Endothelial cell of hepatic sinusoid (primary cell): Measurements from ENCODE around the gene ZDHHC16.
"Not testable (repeated sequence)": the region's sequence is repeated elsewhere in the genome, so short reads cannot be mapped to it uniquely, and the experiment has no call there.

ENCODE experiments used
- in situ Hi-C: cut with HindIII; loops from 2 replicates; pipeline ENCODE4 v1.10.0; 2017; ENCODE audit warnings: low sequenced_read_pairs

ZDHHC16 gene

DNA sequence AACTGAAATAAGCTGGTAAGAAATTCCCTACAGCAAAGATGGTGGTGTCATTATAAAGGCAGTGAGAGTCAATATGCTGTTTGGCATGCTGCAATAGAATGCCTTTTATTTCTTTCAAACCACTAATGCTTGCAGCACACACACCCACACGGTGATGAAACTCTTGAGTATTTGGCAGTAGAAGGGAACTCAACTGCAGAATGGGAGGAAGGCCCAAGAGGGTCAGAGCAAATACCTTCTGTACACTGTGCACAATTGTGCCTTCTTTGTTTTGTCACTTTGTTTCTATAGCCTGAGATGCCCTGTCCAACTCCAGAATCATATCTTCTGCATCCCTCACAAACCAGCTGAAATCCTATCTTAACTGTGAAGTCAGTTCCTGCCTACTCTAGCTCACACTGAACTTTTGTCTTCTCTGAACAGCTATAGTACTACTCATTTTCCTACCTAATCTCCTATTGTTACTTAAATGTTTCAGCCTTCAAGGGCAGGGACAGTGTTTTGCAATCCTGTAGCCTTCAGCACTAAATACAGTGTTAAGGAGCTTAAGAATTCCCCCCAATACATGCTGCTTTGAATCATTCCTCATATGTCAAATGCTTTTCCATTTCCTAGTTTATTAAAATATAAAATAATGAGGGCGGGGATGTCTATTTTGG, 30.1 kb downstream of the ZDHHC16 start:
- in situ Hi-C loops: no loop called here

DNA sequence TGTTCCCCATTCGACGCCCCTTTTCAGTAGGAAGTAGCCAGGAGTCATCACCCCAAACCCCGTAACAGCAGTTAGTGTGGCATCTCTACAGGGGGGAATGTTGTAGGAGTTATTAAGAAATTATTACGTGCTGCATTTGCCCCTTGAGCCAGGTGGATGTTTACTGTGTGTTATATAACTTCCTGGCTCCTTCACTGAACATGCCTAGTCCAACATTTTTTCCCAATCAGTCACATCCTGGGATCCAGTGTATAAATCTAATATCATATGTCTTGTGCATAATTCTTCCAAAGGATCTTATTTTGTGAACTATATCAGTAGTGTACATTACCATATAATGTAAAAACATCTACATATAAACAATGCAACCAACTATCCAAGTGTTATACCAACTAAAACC, 33.4 kb downstream of the ZDHHC16 start:
- in situ Hi-C loops: not testable (repeated sequence)

DNA sequence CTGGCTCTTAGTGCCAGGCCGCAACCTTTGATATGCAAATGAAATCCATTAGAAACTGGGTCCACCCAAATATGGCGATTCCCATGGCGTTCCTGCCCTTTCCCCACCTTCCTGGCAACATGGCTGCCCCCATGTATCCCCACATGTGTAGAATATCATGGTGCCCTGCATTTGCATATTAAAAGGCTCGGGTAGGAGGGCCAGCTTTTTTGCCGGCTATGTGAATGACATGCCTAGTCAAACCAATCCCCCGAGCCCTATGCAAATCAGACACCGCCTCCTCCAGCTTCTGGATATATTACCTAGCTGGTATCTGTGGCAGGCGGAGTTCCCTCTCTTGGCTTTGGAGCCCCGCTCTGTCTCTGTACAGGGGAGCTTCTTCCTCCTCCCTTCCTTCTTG, 34.0 kb downstream of the ZDHHC16 start:
- in situ Hi-C loops: no loop called here

DNA sequence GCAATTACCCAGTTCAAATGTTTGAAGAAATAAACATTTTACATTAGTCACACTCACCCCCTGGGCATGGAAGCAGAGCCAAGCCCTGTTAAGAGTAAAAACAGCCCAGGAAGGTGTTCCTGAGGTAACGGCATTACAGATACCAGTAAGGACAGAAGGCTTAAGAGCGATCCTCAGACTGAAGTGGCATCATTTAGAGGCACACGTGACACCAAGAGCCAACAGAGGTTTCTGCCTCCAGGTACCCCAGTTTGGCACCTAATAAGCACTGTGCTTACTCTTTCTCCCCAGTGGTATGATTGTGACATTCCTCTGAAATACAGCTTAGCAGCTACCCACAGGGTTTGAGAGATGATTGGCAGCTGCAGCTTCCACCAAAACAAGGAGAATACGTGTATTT, 35.1 kb downstream of the ZDHHC16 start:
- in situ Hi-C loops: no loop called here

DNA sequence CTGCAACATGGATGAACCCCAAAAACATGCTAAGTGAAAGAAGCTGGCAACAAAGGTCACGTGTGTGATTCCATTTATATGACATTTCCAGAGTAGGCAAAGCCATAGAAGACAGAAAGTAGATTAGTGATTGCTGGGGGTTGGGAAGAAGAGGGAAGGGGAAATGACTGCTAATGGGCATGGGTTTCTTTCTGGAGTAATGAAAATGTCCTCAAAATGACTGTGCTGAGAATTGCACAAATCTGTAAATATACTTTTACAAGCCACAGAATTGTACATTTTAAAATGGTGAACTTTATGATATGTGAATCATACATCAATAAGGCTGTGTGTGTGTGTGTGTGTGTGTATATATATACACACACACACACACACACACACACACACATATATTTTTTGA, 36.4 kb downstream of the ZDHHC16 start:
- in situ Hi-C loops: no loop called here

DNA sequence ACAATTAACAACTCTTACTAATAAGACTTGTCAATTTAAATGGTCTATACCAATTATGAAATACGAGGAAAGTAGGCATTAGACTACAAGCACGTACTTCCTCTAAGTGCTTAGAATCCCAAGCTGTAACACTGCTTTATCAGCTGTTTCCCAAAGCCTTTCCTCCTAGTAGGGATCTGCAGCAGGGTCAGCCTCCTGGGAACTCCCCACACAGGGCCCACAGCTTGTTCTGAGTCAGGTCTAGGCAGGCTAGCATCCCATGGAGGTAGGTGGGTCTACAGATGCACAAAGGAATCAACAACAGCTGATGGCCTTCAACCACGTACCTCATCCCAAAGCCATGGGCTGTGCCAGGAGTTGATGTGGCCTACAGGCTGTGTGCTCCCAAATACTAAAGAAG, 37.5 kb downstream of the ZDHHC16 start:
- in situ Hi-C loops: no loop called here

DNA sequence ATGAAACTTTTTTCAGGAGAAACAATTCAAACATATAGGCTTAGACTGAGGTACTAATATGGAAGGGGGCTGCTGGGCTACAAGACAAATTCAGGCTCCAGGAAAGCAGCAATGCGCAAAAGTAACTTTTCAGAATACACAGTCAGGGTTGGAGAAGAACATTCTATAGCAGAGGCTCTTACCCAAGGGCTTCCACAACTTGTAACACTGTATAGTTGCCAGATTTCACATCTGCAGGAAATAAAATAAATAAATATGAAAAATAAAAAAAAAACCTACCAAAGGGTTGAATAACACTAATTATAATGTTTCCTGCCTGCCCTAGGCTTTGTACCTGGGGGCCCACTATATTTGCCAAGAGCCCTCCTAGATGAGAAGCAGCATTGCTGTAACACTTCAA, 37.9 kb downstream of the ZDHHC16 start:
- in situ Hi-C loops: no loop called here

DNA sequence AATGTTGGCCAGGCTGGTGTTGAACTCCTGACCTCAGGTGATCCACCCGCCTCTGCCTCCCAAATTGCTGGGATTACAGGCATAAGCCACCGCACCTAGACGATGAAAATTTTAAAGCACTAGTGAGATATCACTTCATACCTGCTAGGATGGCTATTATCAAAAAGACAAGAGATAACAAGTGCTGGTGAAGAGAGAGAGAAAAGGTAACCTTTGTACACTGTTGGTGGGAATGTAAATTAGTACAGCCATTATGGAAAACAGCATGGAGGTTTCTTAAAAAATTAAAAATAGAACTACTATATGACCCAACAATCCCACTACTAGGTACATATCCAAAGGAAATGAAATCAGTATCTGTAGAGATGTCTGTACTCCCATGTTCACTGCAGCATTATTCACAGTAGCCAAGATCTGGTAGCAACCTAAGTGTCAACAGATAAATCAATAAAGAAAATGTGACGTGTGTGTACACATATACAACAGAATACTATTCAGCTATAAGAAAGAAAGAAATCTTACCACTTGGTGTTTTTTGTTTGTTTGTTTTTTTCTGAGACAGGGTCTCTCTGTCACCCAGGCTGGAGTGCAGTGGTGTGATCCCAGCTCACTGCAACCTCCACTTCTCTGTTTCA, 39.8 kb downstream of the ZDHHC16 start:
- in situ Hi-C loops: no loop called here

DNA sequence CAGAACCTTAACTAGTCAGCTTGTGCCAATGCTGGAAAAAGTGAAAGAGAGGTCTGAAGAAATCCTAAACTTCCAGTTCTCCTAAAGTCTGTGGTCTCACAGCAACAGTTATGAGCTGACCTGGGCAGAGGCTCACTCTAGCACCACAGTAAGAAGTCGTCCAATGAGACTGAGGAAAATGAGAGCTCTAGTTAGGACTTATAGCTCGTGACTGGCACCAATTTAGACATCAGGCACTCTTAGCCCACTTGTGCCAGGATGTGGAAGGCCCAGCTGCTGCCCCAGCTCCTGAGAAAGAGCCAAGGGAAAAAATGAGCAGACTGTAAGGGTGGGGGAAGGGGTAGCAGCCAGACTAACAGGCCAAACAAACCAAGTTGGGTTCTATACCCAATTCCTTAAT, 44.6 kb downstream of the ZDHHC16 start:
- in situ Hi-C loops: no loop called here

DNA sequence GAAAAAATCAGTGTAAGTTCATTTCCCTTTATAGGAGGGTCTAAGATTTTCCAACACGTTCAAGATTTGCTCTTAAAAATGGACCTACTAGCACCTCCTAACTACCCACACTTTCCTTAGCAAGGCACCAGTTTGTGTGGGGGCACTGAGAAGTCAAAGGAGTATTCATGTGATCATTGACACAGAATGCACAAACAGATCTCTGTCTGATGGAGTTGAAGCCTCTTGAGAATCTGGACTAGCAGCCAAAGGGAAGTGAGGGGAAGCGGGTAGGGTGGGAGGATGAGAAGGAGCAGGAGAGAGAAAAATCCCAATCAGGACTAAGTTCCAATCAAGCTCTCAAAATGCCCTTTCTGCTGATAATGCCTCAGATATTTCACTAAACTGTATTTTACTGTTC, 48.2 kb downstream of the ZDHHC16 start:
- in situ Hi-C loops: no loop called here

DNA sequence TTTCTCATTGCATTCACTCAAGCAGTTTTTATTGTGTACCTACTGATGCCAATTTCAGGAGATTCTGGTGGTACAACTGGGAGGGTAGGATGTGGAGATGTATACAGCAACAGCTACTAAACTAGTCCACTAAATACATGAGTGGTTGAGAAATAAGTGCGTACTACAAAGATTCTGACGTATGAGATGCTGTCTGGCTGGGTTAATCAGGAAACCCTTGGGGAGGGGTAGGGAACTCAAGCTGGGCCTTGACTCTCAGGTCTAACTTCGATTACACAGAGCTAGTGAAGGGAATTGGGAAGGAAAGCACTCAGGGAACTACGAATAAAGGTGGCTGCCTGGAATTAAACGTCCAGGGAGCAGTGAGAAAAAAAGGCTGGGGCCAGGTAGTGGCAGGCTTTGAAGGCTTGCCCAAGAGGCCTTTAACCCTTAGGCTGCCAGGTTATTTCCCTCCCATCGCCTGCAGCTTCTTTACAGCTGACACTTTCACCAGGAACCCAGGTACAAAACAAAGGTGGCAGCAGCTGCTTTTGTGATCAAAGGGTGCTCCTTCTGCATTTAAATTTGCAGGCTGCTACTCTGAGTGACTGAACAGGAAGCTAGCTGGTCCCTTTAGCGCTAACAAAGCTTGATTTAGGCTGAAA, 49.0 kb downstream of the ZDHHC16 start:
- in situ Hi-C loops: loop anchor here (5.0 kb wide), 1 partner anchor 48 kb away; the partner anchor contains the start of genes EXOSC1 and ZDHHC16

DNA sequence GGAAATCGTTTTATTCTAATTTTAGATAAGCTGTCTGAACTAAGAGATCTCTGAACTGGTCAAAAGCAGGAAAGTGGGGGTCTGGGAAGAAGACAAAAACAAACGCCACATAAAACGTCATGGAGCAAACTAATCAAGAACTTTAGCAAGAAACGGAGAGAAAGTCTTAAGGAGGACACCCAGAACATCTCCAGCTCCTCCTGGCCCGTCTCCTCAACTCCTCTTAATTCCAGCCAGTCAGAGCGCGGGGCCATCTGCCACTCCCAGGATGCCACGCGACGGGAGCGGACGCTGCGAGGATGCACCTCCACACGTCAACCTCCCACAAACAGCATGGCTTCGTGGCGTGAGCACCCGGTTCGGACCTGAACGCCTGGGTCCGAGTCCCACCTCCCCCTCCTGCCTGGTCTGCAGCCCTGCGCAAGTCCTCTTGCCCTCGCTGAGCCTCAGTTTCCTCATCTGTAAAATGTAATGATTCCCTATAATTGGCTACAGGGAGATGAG, 51.6 kb downstream of the ZDHHC16 start:
- in situ Hi-C loops: loop anchor here (5.0 kb wide), 1 partner anchor 50 kb away; the partner anchor contains the start of genes EXOSC1 and ZDHHC16

DNA sequence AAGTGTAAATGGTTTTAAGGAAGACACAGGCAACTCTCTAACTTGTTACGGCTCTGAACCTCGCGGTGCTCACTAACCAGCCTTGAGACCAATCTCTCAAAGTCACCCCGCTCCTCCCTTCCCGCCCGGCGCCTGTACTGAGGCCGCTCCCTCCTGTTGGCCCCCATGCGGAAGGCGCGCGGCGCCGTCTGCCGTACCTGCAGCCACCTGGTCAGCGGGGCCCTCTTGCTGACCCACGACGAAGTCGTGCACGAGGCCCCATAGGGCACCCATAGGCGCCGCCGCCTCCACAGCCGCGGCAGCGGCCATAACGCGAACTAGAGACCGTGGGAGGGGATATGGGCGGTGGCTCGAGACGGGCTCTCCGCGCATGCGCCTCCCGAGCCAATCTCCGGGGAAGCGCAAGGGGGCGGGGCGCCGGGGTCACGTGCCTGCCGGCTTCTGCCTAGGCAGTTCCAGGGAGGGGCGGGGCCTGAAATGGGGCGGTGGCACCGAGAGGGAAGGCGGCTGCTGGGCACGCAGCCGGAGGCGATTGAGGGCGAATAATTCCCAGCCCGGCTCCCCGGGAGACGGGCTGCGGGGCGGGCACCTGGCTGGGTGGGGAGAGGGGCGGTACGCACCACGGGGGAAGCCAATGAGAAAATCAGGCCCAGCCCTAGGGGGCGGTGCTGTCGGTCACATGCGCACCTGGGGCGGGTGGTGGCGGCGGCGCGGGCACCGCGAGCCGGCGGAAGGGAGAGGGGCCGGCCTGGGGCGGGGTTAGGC, 52.3 kb downstream of the ZDHHC16 start, which contains the start of gene MMS19:
TSS of gene MMS19 (minus strand) at position 347 of the 765 bp plus-strand sequence. CDS start at position 309, 38 bp downstream.
- in situ Hi-C loops: loop anchor here (5.0 kb wide), 1 partner anchor 51 kb away; the partner anchor contains the start of genes EXOSC1 and ZDHHC16

DNA sequence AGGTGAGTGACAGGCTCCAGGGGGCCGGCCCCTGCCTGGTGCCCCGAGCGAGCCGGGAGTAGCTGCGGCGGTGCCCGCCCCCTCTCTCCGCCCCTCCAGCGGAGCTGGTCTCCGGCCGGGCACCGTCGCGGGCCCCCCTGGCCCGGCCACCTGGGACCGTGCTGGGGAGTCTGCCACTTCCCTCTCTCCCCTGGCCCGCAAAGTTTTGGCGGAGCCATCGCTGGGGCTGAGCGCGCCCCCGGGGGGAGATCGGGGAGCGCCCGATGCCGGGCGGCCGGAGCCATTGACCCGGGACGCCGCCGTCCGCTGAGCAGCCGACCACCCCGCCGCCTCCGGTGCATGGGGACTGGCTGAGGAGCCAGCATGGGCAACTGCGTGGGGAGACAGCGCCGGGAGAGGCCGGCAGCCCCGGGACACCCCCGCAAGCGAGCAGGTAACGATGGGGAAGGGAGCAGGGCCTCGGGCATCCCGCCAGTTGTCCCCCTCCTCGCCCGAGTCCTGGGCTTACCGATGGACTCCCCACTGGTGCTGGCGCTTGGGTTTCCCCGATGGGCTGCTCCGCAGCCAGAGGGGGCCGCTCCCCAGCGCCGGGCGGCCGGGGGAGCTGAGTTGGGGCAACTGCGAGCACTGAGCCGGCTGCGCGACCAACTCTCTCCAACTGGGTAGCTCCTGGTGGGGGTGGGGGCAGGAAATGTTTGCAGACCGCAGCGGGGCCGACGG, 53.0 kb downstream of the ZDHHC16 start, which contains the start of gene UBTD1:
TSS of gene UBTD1 (plus strand) at position 84 of the 720 bp plus-strand sequence. CDS start at position 364, 280 bp downstream.
- in situ Hi-C loops: loop anchor here (5.0 kb wide), 1 partner anchor 52 kb away; the partner anchor contains the start of genes EXOSC1 and ZDHHC16

DNA sequence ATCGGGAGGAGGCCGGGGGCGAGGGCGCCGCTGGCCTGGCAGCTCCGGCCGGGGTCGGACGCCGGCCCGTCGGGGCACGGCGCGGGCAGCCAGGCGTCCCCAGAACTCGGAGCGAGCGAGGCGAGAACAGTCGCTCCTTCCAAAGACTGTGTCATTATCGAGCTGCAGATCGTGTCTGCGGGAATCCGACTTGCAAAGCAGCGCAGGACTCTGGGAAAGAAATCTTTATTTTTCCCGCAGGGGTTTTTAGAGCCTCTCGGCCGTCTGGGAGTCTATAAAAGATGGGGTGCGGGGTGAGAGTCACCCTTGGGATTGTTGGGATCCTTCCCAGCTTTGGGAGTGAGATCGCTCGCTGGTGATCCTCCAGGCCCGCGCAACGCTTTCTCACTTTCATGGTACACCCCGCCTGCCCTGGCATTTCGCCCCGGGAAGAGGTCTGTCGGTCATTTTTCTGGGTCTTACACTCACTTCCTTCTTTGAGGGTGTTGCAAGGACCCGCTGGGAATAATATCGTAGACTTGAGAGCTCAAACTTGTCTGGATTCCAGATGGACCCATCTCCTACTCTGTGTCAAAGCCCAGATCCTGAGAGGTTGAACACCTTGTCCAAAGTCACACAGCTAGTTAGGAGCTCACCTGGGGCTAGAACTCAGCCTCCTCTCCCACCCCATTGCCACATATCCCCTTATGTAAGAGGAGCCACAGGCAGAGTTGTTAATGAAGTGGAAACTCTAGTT, 53.8 kb downstream of the ZDHHC16 start:
- in situ Hi-C loops: loop anchor here (5.0 kb wide), 1 partner anchor 52 kb away; the partner anchor contains the start of genes EXOSC1 and ZDHHC16

DNA sequence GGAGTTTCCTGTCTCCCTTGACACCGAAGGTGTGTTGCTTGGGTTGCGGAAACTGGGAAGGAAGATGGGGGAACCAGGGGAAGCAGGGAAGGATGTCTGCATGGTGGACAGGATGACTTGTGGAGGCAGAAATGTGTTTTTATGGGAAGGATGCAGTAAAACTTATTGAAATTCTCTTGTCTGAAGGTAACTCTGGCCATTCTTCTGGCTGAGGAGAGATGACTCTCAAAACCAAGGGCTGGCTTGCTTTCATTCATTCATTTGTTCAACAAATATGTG, 54.3 kb downstream of the ZDHHC16 start:
- in situ Hi-C loops: no loop called here

DNA sequence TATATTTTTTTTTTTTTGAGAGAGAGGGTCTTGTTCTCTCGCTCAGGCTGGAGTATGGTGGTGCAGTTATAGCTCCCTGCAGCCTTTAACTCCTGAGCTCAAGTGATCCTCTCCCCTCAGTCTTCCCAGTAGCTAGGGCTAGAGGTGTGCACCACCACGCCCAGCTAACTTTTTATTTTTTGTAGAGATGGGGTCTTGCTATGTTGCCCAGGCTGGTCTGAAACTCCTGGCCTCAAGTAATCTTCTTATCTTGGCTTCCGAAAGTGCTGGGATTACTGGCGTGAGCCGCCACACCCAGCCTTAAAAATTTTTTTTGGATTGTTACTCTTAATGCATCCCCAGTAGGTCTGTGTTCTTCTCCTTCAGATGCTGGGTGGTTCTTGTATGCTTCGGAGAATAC, 56.9 kb downstream of the ZDHHC16 start:
- in situ Hi-C loops: no loop called here

DNA sequence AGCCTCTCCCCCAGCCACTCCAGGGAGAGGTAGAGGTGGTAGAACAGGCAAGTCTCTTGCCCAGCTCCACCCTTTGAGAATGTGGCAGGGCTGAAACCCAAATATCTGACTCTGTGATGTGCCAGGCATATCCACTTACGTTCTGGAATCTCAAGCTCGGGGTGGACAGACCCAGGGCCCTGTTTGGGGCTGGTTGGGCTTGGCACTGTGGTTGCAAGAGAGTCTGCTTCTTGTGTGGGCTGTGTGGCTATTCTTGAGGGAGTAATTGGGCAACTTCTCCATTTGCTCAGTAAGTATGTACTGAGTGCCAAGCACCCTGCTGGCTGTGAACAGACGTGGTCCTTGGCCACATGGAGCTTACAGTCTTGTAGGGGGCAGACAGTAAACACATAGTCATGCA, 57.4 kb downstream of the ZDHHC16 start:
- in situ Hi-C loops: no loop called here

DNA sequence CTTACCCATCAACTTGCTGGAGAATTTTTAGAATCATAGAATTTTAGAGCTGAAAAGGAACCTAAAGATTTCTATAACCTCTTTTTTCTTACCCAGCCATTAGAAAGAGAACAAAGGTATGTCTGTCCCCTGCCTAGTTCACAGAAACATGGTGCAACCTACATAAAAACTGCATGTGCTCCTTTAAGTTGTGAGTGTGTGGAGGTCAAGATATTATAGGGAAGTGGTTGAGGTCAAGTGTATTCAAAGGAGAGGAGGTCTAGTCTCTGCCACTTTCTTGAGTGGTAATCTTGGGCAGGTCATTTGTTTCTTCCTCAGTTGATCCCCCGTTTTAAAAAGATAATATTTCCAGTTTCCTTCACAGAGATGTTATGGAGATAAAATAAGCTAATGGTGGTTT, 59.2 kb downstream of the ZDHHC16 start:
- in situ Hi-C loops: no loop called here
